HG03097 (cell line): ENCODE data around the gene NHLH1.

Experiments
- ATAC-seq: cut with Tn5 transposase; IDR thresholded peaks from one replicate; pipeline ENCODE4 v1.9.1; 2021; ENCODE audit not compliant: unreplicated experiment, low FRiP score

Gene NHLH1

GRCh38 chr1:160357286-160358002 lies 9.4 kb upstream of the NHLH1 start:
- ATAC-seq: no peak

- no peak for ATAC-seq
Measured at GRCh38 chr1:160358073-160358472, 8.8 kb upstream of the NHLH1 start.

DNA sequence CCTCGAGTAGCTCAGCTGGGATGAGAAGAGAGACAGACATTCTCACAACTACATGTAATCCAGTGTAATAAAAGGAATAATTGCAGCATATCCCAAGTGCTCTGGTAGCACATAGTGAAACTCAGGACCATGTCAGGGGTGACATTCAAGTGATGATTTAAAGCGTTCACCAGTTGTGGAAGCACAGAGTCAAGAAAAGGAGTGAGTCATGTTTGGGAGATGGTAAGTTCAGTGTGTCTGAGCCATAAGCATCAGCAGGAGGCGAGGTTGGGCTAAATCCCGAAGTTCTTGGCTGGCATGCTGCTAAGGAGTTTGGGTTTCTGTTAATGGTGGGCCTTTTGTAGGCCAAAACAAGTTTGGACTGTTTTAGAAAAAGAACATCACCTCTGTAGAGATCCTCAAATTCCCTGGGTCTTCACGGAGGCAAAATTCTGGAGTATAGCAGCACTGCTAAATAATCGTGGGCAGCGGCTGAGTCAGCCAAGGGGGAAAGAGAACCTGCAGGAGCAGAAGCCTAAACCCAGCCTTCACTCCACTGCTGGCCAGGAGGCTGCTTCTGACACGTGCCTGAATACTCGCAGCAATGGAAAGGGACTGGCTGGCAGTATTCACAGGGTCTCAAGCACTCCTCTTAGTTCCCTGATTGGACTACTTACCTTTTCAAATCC lies 7.2 kb upstream of the NHLH1 start:
- no peak for ATAC-seq

- no peak for ATAC-seq
Measured at GRCh38 chr1:160360227-160360695, 6.6 kb upstream of the NHLH1 start.

- no peak for ATAC-seq
Measured at GRCh38 chr1:160361199-160361598, 5.7 kb upstream of the NHLH1 start.

- no peak for ATAC-seq
Measured at GRCh38 chr1:160361814-160362167, 5.1 kb upstream of the NHLH1 start.

DNA sequence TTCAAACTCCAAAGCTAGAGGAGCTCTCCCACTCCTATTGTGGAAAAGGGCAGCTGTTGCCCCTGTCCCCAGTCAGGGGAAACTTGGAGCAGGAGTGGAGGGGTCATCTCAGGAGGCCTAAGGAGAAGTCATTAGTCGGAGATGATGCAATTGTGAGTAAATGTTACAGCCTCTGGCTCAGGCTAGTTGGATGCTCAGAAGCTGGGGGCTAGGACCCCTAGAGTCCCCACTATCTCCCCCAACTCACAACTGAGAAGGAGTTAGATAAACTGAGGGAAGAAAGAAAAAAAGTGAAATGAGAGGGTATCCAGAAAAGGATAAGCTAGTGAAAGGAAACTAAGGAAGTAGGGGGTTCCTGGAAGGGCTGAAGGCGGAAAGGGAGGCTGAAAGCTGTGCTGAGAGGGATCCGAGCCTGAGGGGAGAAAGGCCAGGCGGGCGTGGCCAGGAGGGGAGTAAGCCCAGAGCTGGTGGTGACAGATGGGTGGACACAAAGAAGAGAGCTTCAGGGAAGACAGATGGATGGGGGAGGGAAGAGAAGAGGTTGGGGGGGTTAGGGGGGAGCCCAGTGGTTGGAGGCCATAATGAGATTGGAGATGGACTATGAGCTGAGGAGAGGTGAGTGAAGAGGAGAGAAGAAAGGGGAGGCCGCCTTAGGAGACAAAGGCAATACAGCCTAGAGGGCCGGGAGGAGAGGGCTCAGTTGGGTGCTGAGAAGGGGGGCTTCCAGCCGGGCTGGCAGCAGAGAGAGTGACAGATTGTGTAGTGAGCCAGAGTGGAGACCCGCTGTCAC lies 4.5 kb upstream of the NHLH1 start:
- no peak for ATAC-seq

DNA sequence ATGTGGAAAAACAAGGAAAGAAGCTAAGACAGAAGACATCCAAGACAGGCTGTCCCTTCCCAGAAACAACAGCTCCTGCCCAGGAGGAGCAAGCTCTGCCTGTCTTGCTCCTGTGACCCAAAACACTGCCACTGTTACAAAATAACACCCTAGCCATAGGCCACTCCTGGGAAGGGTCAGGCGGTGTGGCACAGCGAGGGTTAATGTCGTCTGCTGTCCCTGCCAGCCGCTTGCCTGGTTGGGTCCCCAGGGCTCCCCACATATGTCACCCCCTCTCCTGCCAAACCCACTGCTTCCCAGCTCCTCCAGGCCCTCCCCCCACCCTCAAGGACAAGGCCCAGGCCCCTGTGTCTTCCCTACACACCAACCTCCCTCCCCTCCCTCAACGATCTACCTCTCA lies 3.9 kb upstream of the NHLH1 start:
- ATAC-seq: no peak

DNA sequence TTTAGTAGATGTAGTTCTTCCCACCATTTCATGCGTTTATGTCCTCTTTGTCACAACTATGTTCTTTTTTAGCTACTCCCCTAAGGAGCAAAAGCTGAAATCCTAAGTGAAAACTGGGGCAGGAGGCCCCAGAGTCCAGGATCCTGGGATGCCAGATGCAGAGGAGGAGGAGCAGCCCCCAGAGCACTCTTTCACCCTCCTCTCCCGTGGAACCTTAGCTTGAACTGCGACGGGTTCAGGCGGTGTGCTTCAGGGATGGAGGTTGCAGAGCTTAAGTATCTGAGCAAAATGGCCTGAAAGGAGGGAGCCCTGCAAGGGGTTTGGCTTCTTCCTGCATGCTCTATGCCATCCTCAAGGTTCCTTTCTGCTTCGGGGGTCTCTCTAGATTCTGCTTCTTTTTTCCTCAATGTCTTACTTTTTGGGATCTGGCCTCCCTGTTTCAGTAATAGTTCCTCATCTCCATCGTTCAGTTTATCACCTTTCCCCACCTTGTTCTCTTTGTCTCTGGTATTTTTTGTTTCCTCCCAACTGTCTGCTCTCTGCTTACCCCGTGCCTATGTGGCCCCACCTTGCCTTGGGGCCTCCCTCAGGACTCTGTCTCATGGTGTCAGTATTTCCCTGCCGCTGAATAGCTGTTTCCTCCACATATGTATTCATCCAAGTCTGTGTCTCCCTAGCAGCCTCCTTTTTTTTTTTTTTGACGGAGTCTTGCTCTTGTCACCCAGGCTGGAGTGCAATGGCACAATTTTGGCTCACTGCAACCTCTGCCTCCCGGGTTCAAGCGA lies 2.7 kb upstream of the NHLH1 start:
- no peak for ATAC-seq

GRCh38 chr1:160365325-160365724 lies 1.5 kb upstream of the NHLH1 start:
- ATAC-seq: no peak

- ATAC-seq: no peak
Measured at GRCh38 chr1:160367516-160367900, 637 bp downstream of the NHLH1 start.

- ATAC-seq: no peak
Measured at GRCh38 chr1:160367934-160368923, 1.4 kb downstream of the NHLH1 start.

GRCh38 chr1:160369087-160369486 lies 2.2 kb downstream of the NHLH1 start:
- no peak for ATAC-seq

- ATAC-seq: no peak
Measured at GRCh38 chr1:160370561-160371345, 3.9 kb downstream of the NHLH1 start.

DNA sequence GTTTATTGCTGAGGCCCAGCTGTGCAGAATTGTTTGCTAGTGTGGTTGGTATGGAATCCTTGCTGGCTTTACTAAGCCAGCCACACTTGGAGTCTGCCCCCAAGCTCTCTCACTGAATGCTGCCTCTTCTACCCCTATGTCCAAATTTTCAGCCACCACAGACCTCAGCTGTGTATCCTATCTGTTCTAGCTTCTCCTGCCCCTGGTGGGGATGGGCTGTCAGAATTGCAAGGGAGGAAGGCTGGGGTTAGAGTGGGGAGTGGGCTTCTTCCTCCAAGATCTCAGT lies 4.4 kb downstream of the NHLH1 start:
- ATAC-seq: no peak

GRCh38 chr1:160371756-160372155 lies 4.9 kb downstream of the NHLH1 start:
- ATAC-seq: no peak

DNA sequence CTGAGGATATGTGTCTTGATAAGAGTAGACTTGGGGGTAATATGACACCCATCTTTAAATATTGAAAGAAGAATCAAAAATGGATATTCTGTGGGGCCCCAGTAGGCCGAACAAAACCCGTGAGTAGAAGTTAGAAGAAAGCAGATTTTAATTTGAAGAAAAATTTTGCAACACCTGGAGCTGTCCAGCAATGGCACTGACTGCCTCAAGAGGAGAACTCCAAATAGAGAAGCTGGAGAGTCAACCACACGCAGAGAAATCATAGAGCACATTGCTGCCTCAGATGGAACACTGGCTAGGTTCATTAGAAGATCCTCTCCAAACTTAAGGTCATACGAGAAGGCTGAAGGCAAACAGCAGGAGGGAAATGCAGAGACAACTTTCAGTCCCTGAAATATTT lies 6.8 kb downstream of the NHLH1 start:
- ATAC-seq: no peak

- ATAC-seq: no peak
Measured at GRCh38 chr1:160374306-160375110, 7.6 kb downstream of the NHLH1 start.
